GM19397 (cell line): ENCODE measurements around the gene MELTF.

Experiments
- ATAC-seq: cut with Tn5 transposase; IDR thresholded peaks from one replicate; pipeline ENCODE4 v1.9.1; 2021; ENCODE audit warnings: mild to moderate bottlenecking, moderate library complexity; ENCODE audit not compliant: unreplicated experiment

MELTF gene

GRCh38 chr3:196995027-196995426, 34.6 kb downstream of the MELTF start:
- ATAC-seq, result no peak

DNA sequence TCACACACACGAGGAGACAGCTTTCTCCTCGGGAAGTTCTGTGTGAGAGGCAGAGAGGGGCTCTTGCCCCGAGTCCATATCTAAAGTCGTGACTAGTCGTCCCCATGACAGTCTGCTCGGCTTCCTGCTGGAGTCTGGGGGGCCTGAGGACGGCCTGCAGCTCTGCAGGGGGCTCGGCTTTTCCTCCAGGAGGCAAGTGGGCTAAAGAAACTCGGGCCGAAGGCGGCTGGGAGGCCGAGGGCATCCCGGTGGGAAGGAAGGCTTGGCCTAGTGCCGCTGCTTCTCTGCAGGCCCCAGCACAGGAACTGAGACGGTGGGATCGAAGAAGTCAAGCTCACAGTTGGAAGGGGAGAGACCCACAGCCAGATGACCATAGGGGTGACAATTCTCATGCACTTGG, 35.6 kb downstream of the MELTF start:
- no peak for ATAC-seq

DNA sequence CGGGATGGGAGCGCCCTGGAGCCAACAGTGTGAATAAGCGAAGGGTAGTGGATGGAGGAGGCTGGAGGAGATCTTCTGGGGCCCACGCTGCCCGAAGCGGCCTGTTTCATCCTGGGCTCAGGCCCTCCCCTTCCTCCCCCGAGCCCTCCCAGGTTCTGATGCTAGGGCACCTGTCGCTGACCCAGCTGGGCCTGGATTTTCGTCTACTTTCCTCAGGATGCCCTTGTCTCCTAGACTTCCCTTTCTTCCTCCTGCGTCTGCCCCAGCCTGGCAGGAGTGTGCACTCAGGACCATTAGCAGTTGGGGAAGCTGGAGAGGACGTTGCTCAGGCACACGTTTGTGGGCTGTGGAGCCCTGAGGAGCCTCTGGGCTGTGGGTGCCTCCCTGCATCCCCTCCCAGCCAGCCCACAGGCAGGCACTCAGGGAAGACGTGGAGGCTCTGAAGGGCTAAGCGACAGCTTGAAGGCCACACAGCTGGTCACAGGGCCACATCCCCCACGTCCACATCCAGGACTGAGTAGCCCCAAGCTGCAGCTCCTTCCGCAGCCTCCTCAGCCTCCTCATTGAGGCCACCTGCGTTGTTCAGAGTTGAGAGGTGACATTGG, 37.1 kb downstream of the MELTF start:
- no peak for ATAC-seq

DNA sequence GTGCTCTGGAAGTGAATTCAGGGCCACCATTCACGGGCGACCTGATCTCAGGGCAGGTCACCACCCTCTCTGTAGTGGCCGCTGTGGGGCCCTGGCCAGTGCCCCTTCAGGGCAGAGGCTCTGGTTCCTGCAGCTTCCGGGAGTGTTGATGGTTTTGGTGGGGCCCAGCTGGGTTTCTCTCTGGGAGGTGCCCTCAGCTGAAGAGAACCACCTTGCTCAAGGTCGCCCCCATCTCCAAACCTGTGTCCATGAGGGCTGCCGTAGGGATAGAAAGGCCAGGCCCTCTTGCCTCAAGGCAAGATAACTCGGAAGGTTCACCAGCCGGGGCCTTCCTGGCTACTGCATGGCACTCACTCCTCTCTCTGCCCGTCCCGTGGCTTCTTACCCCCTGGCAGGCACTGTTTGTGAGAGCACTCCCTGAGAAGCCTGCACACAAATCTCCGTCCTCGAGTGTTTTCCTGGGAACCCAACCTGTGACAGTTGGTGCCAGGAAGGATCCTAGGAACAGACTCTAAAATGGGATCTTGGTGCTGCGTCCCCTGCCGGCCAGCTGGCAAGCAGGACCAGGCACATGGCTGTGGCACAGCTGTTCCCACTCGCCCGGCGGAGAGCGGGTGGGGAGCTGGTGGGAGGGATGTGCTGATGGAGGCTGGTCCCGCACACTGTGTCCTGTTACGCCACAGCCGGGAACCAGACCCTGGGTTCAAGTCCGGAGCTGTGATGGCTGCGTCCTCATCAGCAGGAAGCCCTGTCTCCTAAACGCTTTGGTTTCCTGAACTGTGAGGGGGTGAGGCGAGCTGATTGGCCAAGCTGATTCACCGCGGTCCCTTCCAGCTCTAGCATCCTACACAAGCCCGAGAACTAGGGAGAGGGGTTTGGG, 37.8 kb downstream of the MELTF start:
- ATAC-seq, result no peak

DNA sequence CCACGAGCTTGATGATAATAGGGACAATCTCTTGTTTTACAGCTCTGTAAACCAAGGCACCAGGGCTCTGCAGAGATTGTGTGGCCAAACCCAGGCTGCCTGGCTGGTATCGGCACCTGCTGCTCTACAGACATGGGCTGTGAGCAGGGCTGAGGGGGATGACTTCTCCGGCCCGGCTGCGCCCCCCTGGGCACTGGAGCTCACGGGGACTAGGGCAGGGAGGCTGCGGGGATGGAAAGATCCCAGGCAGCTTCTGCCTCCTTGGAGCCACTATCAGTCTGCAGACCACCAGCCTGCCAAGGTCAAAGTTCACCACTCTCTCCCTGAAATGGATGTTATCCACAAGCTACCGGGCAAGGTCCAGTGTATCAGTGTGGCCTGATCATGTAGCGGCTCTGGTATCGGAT, 39.0 kb downstream of the MELTF start:
- no peak for ATAC-seq

- ATAC-seq, result no peak
Measured at GRCh38 chr3:196989721-196990262, 39.8 kb downstream of the MELTF start.

DNA sequence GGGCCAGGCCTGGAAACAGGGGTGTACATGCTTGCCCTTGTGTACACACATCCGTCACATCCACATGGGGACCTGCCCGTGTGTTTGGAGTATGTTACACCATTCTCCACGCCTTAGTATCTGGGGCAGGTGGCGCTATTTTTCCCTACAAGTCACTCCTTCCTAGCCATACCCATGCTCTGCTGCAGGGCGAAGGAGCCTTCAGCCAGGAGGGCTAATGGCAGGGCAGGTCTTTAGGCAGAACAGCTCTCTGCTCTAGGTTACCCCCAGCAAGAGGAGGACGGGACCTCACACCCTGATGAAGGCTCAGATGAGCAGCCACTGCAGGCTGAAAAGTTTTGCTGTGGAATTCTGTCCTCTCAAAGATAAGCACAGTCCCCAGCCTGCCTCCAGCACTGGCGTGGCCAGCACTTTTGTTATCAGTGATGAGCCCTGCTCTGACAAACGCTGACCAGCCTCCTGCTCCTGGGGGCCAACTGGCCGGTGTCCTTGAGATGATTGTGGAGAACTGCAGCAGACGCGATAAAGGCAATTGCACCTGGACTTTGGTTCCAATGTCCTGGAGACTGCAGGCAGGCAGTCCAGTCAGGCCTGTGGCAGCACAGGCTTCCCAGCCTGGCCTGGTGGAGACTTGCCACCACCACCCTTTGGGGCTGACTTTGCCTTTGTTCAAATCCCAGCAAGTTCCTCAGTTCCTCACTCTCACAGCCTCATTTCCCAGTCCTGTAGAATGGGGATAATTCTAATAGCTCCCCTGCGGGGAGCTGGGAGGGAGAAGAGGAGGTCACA, 41.2 kb downstream of the MELTF start:
- no peak for ATAC-seq

DNA sequence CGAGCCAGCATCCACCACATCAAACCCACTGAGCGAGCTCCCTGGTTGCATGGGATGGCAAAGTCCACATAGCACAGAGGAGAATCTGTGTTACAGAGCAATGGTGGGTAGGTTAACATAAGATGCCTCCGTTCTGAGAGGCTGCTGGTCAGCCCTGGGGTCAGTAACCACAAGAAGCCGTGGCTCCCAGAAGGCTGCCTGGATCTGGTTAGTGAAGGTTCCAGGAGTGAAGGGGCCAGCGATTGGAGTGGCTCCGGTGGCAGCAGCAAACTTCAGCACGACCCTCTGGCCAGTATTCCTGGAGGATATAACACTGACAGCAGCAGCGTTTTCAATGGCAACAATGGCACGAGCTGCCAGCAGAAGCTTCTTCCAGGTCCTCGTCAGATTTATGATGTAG, 42.6 kb downstream of the MELTF start:
- ATAC-seq, result no peak

DNA sequence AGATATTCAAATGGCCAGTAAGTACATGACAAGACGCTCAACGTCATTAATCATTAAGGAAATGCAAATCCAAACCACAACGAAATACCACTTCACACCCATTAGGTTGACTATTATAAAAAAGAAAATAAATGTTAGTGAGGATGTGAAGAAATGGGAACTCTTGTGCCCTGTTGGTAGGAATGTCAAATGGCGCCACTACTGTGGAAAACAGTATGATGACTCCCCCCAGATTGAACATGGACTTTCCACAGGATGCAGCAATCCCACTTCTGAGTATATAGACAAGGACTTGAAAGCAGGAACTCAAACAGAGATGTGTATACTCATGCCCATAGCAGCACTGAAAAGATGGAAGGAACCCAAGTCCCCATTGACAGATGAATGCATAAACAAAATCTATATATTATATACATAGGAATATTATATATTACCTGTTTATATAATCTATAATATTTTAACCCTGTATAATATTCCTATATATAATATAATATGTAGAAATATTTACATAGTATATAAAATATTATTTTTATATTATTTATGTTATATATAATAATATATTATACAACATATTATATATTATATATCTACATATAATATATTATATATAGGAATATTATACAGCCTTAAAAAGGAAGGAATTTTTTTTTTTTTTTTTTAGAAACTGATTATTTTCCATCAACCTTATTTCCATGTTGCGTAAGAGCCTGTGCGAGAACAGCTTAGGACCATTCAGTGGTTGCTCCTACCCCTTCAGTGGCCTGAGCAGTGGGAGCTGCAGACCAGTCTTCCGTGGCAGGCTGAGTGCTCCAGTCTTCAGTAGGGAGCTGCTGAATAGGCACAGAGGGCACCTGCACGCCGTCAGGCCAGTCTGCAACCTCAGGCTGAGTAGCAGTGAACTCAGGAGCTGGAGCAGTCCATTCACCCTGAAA, 43.4 kb downstream of the MELTF start:
- ATAC-seq, result no peak

GRCh38 chr3:196985298-196985697, 44.3 kb downstream of the MELTF start:
- no peak for ATAC-seq

DNA sequence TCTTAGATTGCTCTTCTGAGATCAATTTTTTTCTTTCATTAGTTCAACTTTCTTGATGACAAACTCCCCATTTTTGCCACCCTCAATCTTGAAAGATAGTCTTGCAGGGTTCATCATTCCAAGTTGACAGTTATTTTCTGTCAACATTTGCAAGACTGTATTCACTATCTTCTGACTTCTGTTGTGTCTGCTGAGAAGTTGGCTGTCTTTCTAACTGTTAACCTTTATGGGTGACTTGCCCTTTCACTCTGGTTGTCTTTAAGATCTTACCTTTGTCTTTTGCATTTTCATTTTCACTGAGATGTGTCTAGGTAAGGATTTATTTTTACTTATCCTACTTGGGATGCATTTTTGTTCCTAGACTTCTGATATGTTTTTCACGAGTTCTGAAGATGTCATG, 46.4 kb downstream of the MELTF start:
- no peak for ATAC-seq

DNA sequence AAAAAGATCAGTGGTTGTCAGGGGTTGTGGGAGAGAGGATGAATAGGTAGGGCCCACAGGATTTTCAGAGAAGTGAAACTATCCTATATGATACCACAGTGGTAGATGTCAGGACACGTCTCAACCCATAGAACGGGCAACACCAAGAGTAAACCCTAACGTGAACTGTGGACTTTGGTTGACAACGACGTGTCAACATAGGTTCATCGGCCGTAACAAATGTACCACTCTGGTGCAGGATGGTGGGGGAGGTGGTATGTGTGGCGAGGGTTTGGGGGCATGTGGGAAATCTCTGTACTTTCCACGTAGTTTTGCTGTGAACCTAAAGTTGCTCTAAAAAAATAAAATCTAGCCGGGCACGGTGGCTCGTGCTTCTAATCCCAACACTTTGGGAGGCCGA, 48.0 kb downstream of the MELTF start:
- no peak for ATAC-seq

DNA sequence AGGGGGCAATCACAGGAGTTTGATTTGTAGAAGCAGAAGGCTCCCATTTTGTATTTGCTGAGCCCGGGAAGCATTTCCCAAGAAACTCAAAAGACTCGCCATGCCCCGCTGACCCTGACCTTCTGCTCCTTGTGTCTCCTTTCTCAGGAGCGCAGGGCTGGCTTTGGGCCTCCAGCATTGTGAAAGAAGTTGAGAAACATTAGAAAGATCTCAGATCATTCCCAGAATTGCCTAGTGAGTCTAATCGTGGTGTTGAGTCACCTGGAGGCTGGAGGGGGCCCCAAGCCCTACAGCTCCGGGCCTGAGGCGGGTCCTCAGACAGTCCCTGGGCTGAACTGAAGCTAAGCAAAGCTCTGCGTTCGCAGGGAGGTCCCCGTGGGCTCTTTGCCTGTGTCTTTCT, 50.1 kb downstream of the MELTF start:
- no peak for ATAC-seq

- ATAC-seq, result no peak
Measured at GRCh38 chr3:196976941-196977340, 52.7 kb downstream of the MELTF start.

GRCh38 chr3:196975349-196975748, 54.3 kb downstream of the MELTF start:
- ATAC-seq, result no peak

DNA sequence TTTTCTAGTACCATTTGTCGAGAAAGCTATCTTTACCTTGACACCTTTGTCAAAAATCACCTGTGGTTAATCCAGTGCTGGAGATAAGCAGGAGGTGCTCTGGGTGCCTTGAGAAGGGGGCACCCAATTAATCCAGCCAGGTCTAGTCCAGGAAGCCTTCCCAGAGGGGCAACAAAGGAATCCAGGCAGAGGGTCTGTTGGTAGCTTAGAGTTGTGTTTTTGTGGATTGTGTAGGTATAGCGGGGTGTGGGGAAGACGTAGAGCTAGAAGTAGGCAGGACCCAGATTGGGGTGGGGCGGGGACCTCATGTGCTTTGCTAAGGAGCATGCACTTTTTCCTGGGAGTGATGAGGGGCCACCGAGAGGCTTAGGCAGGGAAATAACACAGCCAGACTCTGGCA, 55.0 kb downstream of the MELTF start:
- ATAC-seq, result no peak

GRCh38 chr3:196971094-196971698, 58.4 kb downstream of the MELTF start:
- ATAC-seq, result no peak

DNA sequence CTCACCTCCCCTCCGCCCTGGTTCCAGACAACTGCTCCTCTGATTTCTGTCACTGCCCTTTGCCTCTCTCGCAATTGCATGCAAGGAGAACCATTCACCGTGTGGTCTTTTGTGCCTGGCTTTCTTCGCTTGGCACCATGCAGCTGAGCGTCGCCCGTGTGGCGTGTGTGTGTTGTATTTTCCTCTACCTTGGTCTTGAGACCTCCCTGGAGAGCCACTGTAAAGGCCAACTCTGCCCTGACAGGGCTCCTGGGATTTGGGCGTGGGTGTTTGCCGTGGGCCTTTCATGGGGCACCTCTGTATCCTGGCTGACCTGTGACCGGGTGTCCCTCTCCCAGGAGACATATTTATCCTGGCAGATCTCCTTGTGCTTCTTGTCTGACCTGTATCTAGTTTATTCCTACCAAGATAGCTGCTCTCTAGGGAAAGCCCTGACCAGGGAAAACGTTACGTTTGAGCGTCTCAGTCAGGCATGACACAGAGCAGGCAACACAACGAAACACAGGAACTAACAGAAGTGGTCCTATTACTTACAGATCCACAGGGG, 59.0 kb downstream of the MELTF start:
- no peak for ATAC-seq

DNA sequence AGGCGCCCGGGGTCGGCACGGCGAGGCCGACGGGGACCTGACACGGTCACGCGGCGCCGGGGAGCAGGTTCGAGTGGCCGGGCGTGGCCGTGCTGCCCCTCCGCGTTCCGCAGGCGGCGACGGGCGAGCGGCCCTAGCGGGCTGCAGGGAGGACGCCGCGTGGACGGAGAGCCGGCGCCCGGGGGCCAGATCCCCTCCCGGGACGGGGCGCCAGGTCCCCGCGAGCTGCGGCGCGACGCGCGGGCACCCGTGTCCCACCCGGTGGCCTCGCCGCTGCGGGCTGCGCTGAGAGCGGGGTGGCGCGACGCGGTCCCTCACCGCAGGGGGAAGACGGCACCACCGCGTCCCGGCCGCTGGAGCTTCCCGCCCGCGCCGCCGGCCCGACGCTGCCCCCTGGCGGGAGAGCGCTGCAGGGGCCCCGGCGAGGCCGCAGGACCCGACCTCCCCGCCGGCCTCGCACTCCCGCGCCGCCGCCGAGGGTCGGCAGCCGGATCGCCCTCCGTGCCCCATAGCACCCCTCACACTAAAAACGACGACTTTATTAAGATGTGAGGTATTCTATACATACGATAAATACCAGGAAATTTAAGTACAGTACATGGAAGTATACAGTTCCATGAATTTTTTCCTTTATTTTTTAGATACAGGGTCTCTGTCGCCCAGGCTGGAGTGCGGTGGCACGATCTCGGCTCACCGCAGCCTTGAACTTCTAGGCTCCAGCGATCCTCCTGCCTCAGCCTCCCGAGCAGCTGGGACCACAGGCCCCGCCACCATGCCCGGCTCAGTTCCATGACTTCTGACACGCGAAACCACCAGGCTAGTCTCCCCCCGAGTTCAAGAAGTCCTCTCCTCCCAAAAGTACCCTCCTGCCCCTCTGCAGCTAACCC, 59.7 kb downstream of the MELTF start:
- peak; percentile 64 for ATAC-seq
